Endothelial cell of umbilical vein (primary cell): ENCODE data around the gene ADARB2. TPM values are rescaled to one million over a fixed set of nuclear protein-coding genes. Genes with fewer than 3 reads are reported as not detected.

ENCODE experiments used
- BruUV-seq: library from RNA; stranded (reverse); fragments of 400-500 nt; replicated peaks from 2 replicates; lab custom pipeline; 2021; lab: Mats Ljungman, UMichigan
- CTCF ChIA-PET: fragments of 300-600, 350-600 bp; sonication (Branson Sonifier 250); formaldehyde crosslinking; loops from one replicate; lab custom pipeline; 2021; ENCODE audit warnings: antibody characterized with exemption, inconsistent platforms; lab: Charles Lee
- POLR2A ChIA-PET: fragments of 300-600, 350-600 bp; sonication (Branson Sonifier 250); formaldehyde crosslinking; loops from one replicate; lab custom pipeline; 2021; ENCODE audit warnings: antibody characterized with exemption, inconsistent platforms; lab: Charles Lee
- DNase-seq: peaks from one replicate; pipeline ENCODE4 v3.0.0-alpha.2; 2011; ENCODE audit warnings: low read depth, low spot score
- FAIRE-seq: peaks from 2 replicates; lab custom pipeline; 2011; peaks lifted over from hg19 to GRCh38; lab: Jason Lieb, UNC
- H2AFZ ChIP-seq: 2 replicates; pipeline ENCODE4 v1.6.0; 2012; ENCODE audit warnings: low read depth, low read length, control low read depth, inconsistent platforms
- H3K27ac ChIP-seq: 2 replicates; pipeline ENCODE4 v1.5.1; 2011; ENCODE audit warnings: low read depth, mild to moderate bottlenecking, control low read depth, low read length, moderate library complexity; ENCODE audit not compliant: insufficient read depth
- H3K27me3 ChIP-seq, 2 experiments: 2 replicates each; pipeline versions ENCODE4 v1.6.0 to v1.6.1; 2011; ENCODE audit warnings: low read length in 2 of 2, mixed read lengths in 1 of 2; ENCODE audit not compliant: control insufficient read depth in 2 of 2, insufficient read depth in 2 of 2
- H3K36me3 ChIP-seq, 2 experiments: 2 replicates in 1 of 2; 3 replicates in 1 of 2; pipeline ENCODE4 v1.5.1; 2011; ENCODE audit warnings: low read length in 2 of 2, mild to moderate bottlenecking in 1 of 2, moderate library complexity in 1 of 2; ENCODE audit not compliant: control insufficient read depth in 2 of 2, insufficient read depth in 2 of 2; ENCODE audit errors: extremely low read depth in 1 of 2
- H3K4me1 ChIP-seq: 3 replicates; pipeline ENCODE4 v1.5.1; 2011; ENCODE audit warnings: mild to moderate bottlenecking, low read length; ENCODE audit not compliant: control insufficient read depth, insufficient read depth; ENCODE audit errors: extremely low read depth
- H3K4me2 ChIP-seq: 2 replicates; pipeline ENCODE4 v1.6.1; 2011; ENCODE audit warnings: low read length, control low read depth, mixed read lengths; ENCODE audit not compliant: insufficient read depth
- H3K4me3 ChIP-seq, 3 experiments: fragments of 200-600 bp in 1 of 3; sonication (generic), shearing (Covaris generic) in 1 of 3; replicated peaks in 1 of 3; 2 replicates each; pipeline ENCODE4 v1.5.1; 2011 to 2016; ENCODE audit warnings: control low read depth in 3 of 3, low read length in 3 of 3, mild to moderate bottlenecking in 2 of 3, inconsistent platforms in 1 of 3, low read depth in 1 of 3, moderate library complexity in 1 of 3; ENCODE audit not compliant: insufficient read depth in 1 of 3
- H3K79me2 ChIP-seq: 2 replicates; pipeline ENCODE4 v1.6.0; 2012; ENCODE audit warnings: low read length, inconsistent platforms; ENCODE audit not compliant: control insufficient read depth, insufficient read depth
- H3K9ac ChIP-seq: replicated peaks from 2 replicates; pipeline ENCODE3; 2011; ENCODE audit warnings: low read length, control low read depth; ENCODE audit not compliant: insufficient read depth; ENCODE audit errors: extremely low read depth
- H3K9me1 ChIP-seq: replicated peaks from 3 replicates; pipeline ENCODE4 v1.6.0; 2011; ENCODE audit warnings: mild to moderate bottlenecking, low read length; ENCODE audit not compliant: control insufficient read depth, insufficient read depth; ENCODE audit errors: extremely low read depth
- H3K9me3 ChIP-seq: replicated peaks from 2 replicates; pipeline ENCODE4 v1.5.1; 2012; ENCODE audit warnings: low read length, inconsistent platforms; ENCODE audit not compliant: control insufficient read depth, insufficient read depth
- H4K20me1 ChIP-seq: replicated peaks from 2 replicates; pipeline ENCODE3; 2011; ENCODE audit warnings: mild to moderate bottlenecking, low read length; ENCODE audit not compliant: control insufficient read depth, insufficient read depth; ENCODE audit errors: extremely low read depth
- CTCF ChIP-seq, 2 donors: IDR thresholded peaks; 1 replicate in 1 of 2; 2 replicates in 1 of 2; pipeline ENCODE4 v1.5.1; 2011; ENCODE audit warnings: low read length in 2 of 2, mild to moderate bottlenecking in 2 of 2, moderate library complexity in 2 of 2, control low read depth in 1 of 2, inconsistent platforms in 1 of 2, low read depth in 1 of 2; ENCODE audit not compliant: insufficient read depth in 1 of 2; ENCODE audit errors: extremely low read depth in 1 of 2
- EZH2 ChIP-seq: IDR thresholded peaks from 2 replicates; pipeline ENCODE4 v1.6.1; 2012; ENCODE audit warnings: borderline replicate concordance, low read depth, mild to moderate bottlenecking, moderate library complexity, low read length, inconsistent platforms; ENCODE audit not compliant: severe bottlenecking
- FOS ChIP-seq: IDR thresholded peaks from 2 replicates; pipeline ENCODE4 v1.6.1; 2011; ENCODE audit warnings: mild to moderate bottlenecking, low read length, moderate library complexity, borderline replicate concordance; ENCODE audit not compliant: insufficient read depth
- GATA2 ChIP-seq: IDR thresholded peaks from 2 replicates; pipeline ENCODE4 v1.7.0; 2011; ENCODE audit warnings: low read depth, mild to moderate bottlenecking, moderate library complexity, mixed read lengths, low read length; ENCODE audit not compliant: insufficient read length, insufficient read depth
- JUN ChIP-seq: IDR thresholded peaks from 2 replicates; pipeline ENCODE4 v1.6.1; 2011; ENCODE audit warnings: borderline replicate concordance, low read depth; ENCODE audit not compliant: insufficient read length, insufficient read depth
- MAX ChIP-seq: IDR thresholded peaks from 2 replicates; pipeline ENCODE4 v1.6.1; 2011; ENCODE audit not compliant: insufficient read depth, insufficient read length
- MYC ChIP-seq: IDR thresholded peaks from one replicate; pipeline ENCODE4 v1.6.1; 2011; ENCODE audit warnings: mild to moderate bottlenecking, low read depth, low read length
- POLR2A ChIP-seq: IDR thresholded peaks from 2 replicates; pipeline ENCODE4 v1.6.1; 2012; ENCODE audit warnings: low read depth, mild to moderate bottlenecking, control low read depth, low read length
- POLR2AphosphoS5 ChIP-seq: IDR thresholded peaks from 2 replicates; pipeline ENCODE4 v1.6.1; 2012; ENCODE audit warnings: low read depth, mild to moderate bottlenecking, control low read depth, low read length, moderate library complexity; ENCODE audit not compliant: insufficient read depth
- dilution Hi-C: fragments of 300-500 bp; cut with MboI; formaldehyde crosslinking; loops from one replicate; pipeline ENCODE4 v1.15.0; 2019; ENCODE audit warnings: low sequenced_read_pairs; ENCODE audit not compliant: extremely low pct_ligation_motif_present
- intact Hi-C: fragments of 100-400 bp; cut with micrococcal nuclease; formaldehyde crosslinking; loops from one replicate; pipeline ENCODE4 v1.10.0; 2022
- polyA plus RNA-seq, 4 experiments: library from polyadenylated mRNA; depleted of rRNA in 3 of 4; stranded (reverse) in 3 of 4; unstranded in 1 of 4; fragments of >200 nt; gene quantifications; 2 replicates each; pipeline versions ENCODE4 v1.2.1 to v1.2.3, GENCODE V29; 2011 to 2012; ENCODE audit warnings: missing spikeins in 1 of 4
- total RNA-seq: library from RNA; stranded (reverse); gene quantifications from 2 replicates; pipeline ENCODE4 v1.2.3, GENCODE V29; 2021

Gene ADARB2
- total and polyA plus RNA-seq, 2 donors (not counting 3 experiments of a cell fraction or from before 2014, with no cell fraction given) = not detected

GRCh38 chr10:1449021-1449420 is 288.3 kb downstream of the ADARB2 start:
- ChIA-PET CTCF (no interaction called here), POLR2A (no interaction called here)
- no peak overlapping the region for H2AFZ ChIP-seq
- H3K27me3 ChIP-seq = no peaks in the 10 kb centered on the region
- H3K36me3 ChIP-seq = no peaks in the 10 kb centered on the region
- H4K20me1 ChIP-seq = no peaks in the 10 kb centered on the region
- dilution Hi-C loops = no loop called here
- no peak overlapping the region for H3K9ac ChIP-seq
- no peak for FAIRE-seq
- no peaks in the 10 kb centered on the region for H3K79me2 ChIP-seq
- peaks cover 2% of the 10 kb centered on the region for H3K9me3 ChIP-seq
- intact Hi-C loops = no loop called here
- TF ChIP-seq FOS (no peak), MAX (no peak), MYC (no peak), POLR2A (no peak), EZH2 (no peak), JUN (no peak), GATA2 (no peak), CTCF (IDR thresholded peaks at IDR 0.05; ENCODE audit: extremely low read depth in 1 of 2, insufficient read depth in 1 of 2, low read depth in 1 of 2, low read length in 2 of 2) (no peak), POLR2AphosphoS5 (no peak)
- no TSS peak for BruUV-seq
- H3K4me1 ChIP-seq = no peaks in the 10 kb centered on the region
- H3K4me3 ChIP-seq = no peak overlapping the region
- no peak overlapping the region for H3K4me2 ChIP-seq
- no peak for DNase-seq
- no peak overlapping the region for H3K27ac ChIP-seq
- H3K9me1 ChIP-seq = no peaks in the 10 kb centered on the region
